Neural cell (in vitro differentiated cells): Measurements from ENCODE around the gene SNHG17. TPM values are rescaled to one million over a fixed set of nuclear protein-coding genes. Genes with fewer than 3 reads are reported as not detected.

Experiments used
- H2AFZ ChIP-seq: fragments of 200-600, 300-800 bp; sonication (generic), shearing (Covaris generic); 2 replicates; pipeline ENCODE4 v1.6.0; 2014; ENCODE audit warnings: low read depth, mild to moderate bottlenecking, antibody characterized with exemption, low read length, moderate library complexity
- H3F3A ChIP-seq: fragments of 200-600 bp; shearing (Covaris generic); 2 replicates; pipeline ENCODE4 v1.6.1; 2016; ENCODE audit warnings: mild to moderate bottlenecking, moderate library complexity, mixed read lengths, antibody characterized with exemption, low read length; ENCODE audit not compliant: insufficient read depth, poor library complexity, severe bottlenecking
- H3K27ac ChIP-seq: fragments of 200-600, 300-800 bp; sonication (generic), shearing (Covaris generic); 2 replicates; pipeline ENCODE4 v1.5.1; 2014; ENCODE audit warnings: mild to moderate bottlenecking, low read length, moderate library complexity
- H3K27me3 ChIP-seq: fragments of 300-800, 200-600 bp; sonication (generic), shearing (Covaris generic); 2 replicates; pipeline ENCODE4 v1.6.0; 2014; ENCODE audit warnings: mild to moderate bottlenecking, low read depth, low read length, moderate library complexity; ENCODE audit not compliant: insufficient read depth
- H3K36me3 ChIP-seq: fragments of 300-800, 200-600 bp; sonication (generic), shearing (Covaris generic); 2 replicates; pipeline ENCODE4 v1.5.1; 2014; ENCODE audit warnings: mild to moderate bottlenecking, antibody characterized with exemption, low read length, moderate library complexity; ENCODE audit not compliant: insufficient read depth
- H3K4me2 ChIP-seq: fragments of 300-800, 200-600 bp; sonication (generic), shearing (Covaris generic); 2 replicates; pipeline ENCODE4 v1.6.0; 2014; ENCODE audit warnings: mild to moderate bottlenecking, low read length
- H3K4me3 ChIP-seq: fragments of 300-800, 200-600 bp; sonication (generic), shearing (Covaris generic); 2 replicates; pipeline ENCODE4 v1.5.1; 2014; ENCODE audit warnings: mild to moderate bottlenecking, low read length, moderate library complexity
- H3K79me2 ChIP-seq: fragments of 200-600 bp; shearing (Covaris generic); replicated peaks from 2 replicates; pipeline ENCODE4 v1.6.0; 2014; ENCODE audit warnings: mild to moderate bottlenecking, low read length, moderate library complexity; ENCODE audit not compliant: insufficient read depth
- H3K9ac ChIP-seq: fragments of 300-800, 200-600 bp; sonication (generic), shearing (Covaris generic); 2 replicates; pipeline ENCODE4 v1.6.1; 2016; ENCODE audit warnings: mild to moderate bottlenecking, low read length, mixed read lengths
- H3K9me2 ChIP-seq: fragments of 200-600 bp; shearing (Covaris generic); 2 replicates; pipeline ENCODE4 v1.6.1; 2016; ENCODE audit warnings: mild to moderate bottlenecking, low read length, mixed read lengths; ENCODE audit not compliant: insufficient read depth
- H3K9me3 ChIP-seq: fragments of 200-600, 300-800 bp; sonication (generic), shearing (Covaris generic); 2 replicates; pipeline ENCODE4 v1.6.1; 2016; ENCODE audit warnings: mild to moderate bottlenecking, mixed run types, low read length, moderate library complexity, mixed read lengths
- H4K20me1 ChIP-seq: fragments of 200-600 bp; shearing (Covaris generic); 2 replicates; pipeline ENCODE4 v1.6.1; 2016; ENCODE audit warnings: mild to moderate bottlenecking, mixed run types; ENCODE audit not compliant: insufficient read depth
- EP300 ChIP-seq: fragments of 450-650 bp; conservative IDR thresholded peaks from 2 replicates; pipeline ENCODE4 v1.6.1; 2014; ENCODE audit warnings: antibody characterized with exemption, mild to moderate bottlenecking, moderate library complexity; ENCODE audit not compliant: poor library complexity, severe bottlenecking
- EZH2 ChIP-seq: fragments of 200-600, 300-800 bp; shearing (Covaris generic), sonication (generic); IDR thresholded peaks from 2 replicates; pipeline ENCODE4 v1.6.1; 2014; ENCODE audit warnings: antibody characterized with exemption, low read length, borderline replicate concordance, mild to moderate bottlenecking; ENCODE audit not compliant: insufficient read depth, poor library complexity, severe bottlenecking
- MXI1 ChIP-seq: fragments of 450-650 bp; conservative IDR thresholded peaks from 2 replicates; pipeline ENCODE4 v1.6.1; 2014; ENCODE audit warnings: antibody characterized with exemption, mild to moderate bottlenecking; ENCODE audit not compliant: poor library complexity, severe bottlenecking
- POLR2AphosphoS5 ChIP-seq: IDR thresholded peaks from 2 replicates; pipeline ENCODE4 v1.6.1; 2012
- RAD21 ChIP-seq: fragments of 450-650 bp; conservative IDR thresholded peaks from 2 replicates; pipeline ENCODE4 v1.6.1; 2014; ENCODE audit warnings: antibody characterized with exemption, mild to moderate bottlenecking, moderate library complexity
- SMC3 ChIP-seq: fragments of 450-650 bp; conservative IDR thresholded peaks from 2 replicates; pipeline ENCODE4 v1.6.1; 2014; ENCODE audit warnings: antibody characterized with exemption, mild to moderate bottlenecking, moderate library complexity; ENCODE audit not compliant: poor library complexity
- TAF1 ChIP-seq: IDR thresholded peaks from 2 replicates; pipeline ENCODE4 v1.6.1; 2012; ENCODE audit warnings: low read depth
- polyA plus RNA-seq: library from polyadenylated mRNA; depleted of rRNA; stranded (reverse); fragments of >200 nt; gene quantifications from 2 replicates; pipeline ENCODE4 v1.2.3, GENCODE V29; 2014
- TF ChIP-seq, protein P1 (sequence below): IDR thresholded peaks from 2 replicates; pipeline ENCODE4 v1.6.1; 2012; ENCODE audit warnings: borderline replicate concordance
- TF ChIP-seq, protein P2 (sequence below): fragments of 450-650 bp; IDR thresholded peaks from 2 replicates; pipeline ENCODE4 v1.5.1; 2014; ENCODE audit warnings: antibody characterized with exemption, mild to moderate bottlenecking, moderate library complexity; ENCODE audit not compliant: poor library complexity, severe bottlenecking

SNHG17 gene
- polyA plus RNA-seq, 1 donor from 2014 or later, result 23.1 TPM

DNA sequence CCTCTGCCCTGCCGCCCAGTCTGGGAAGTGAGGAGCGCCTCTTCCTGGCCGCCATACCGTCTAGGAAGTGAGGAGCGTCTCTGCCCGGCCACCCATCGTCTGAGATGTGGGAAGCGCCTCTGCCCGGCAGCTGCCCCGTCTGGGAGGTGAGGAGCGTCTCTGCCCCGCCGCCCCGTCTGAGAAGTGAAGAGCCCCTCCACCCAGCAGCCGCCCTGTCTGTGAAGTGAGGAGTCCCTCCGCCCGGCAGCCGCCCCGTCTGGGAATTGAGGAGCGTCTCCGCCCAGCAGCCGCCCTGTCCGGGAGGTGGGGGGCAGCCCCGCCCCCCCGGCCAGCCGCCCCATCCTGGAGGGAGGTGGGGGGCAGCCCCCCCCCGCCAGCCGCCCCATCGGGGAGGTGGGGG lies 27.8 kb downstream of the SNHG17 start:
- Histone ChIP-seq H3K9me3 (no peaks in the 10 kb centered on the region), H4K20me1 (no peaks in the 10 kb centered on the region)

DNA sequence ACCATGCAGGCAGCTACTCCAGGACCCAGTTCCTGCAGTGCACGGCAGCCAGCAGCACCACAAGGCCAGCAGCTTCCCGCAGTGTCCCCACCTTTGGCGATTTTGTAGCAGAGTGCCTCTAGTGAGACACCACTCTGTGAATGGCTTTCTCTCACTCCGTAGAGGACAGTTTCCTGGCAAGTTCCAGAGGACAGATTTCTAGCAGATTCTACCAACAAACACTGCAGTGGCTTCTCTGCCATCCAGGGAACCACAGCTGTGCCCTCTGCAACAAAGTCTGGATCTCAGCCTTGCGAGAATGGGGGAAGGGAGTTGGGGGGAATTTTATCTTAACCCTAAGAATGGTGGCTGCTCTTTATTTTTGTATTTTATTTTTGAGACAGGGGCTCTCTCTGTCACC lies 28.7 kb downstream of the SNHG17 start:
- no peaks in the 10 kb centered on the region for H3K36me3 ChIP-seq
- no peak overlapping the region for H3K27ac ChIP-seq
- TF ChIP-seq, protein P1, sequence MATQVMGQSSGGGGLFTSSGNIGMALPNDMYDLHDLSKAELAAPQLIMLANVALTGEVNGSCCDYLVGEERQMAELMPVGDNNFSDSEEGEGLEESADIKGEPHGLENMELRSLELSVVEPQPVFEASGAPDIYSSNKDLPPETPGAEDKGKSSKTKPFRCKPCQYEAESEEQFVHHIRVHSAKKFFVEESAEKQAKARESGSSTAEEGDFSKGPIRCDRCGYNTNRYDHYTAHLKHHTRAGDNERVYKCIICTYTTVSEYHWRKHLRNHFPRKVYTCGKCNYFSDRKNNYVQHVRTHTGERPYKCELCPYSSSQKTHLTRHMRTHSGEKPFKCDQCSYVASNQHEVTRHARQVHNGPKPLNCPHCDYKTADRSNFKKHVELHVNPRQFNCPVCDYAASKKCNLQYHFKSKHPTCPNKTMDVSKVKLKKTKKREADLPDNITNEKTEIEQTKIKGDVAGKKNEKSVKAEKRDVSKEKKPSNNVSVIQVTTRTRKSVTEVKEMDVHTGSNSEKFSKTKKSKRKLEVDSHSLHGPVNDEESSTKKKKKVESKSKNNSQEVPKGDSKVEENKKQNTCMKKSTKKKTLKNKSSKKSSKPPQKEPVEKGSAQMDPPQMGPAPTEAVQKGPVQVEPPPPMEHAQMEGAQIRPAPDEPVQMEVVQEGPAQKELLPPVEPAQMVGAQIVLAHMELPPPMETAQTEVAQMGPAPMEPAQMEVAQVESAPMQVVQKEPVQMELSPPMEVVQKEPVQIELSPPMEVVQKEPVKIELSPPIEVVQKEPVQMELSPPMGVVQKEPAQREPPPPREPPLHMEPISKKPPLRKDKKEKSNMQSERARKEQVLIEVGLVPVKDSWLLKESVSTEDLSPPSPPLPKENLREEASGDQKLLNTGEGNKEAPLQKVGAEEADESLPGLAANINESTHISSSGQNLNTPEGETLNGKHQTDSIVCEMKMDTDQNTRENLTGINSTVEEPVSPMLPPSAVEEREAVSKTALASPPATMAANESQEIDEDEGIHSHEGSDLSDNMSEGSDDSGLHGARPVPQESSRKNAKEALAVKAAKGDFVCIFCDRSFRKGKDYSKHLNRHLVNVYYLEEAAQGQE, result no peak
- TF ChIP-seq, protein P2, sequence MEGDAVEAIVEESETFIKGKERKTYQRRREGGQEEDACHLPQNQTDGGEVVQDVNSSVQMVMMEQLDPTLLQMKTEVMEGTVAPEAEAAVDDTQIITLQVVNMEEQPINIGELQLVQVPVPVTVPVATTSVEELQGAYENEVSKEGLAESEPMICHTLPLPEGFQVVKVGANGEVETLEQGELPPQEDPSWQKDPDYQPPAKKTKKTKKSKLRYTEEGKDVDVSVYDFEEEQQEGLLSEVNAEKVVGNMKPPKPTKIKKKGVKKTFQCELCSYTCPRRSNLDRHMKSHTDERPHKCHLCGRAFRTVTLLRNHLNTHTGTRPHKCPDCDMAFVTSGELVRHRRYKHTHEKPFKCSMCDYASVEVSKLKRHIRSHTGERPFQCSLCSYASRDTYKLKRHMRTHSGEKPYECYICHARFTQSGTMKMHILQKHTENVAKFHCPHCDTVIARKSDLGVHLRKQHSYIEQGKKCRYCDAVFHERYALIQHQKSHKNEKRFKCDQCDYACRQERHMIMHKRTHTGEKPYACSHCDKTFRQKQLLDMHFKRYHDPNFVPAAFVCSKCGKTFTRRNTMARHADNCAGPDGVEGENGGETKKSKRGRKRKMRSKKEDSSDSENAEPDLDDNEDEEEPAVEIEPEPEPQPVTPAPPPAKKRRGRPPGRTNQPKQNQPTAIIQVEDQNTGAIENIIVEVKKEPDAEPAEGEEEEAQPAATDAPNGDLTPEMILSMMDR, result no peak
- TF ChIP-seq MXI1, result no peak
- no peak for TF ChIP-seq TAF1
- TF ChIP-seq POLR2AphosphoS5, result no peak
- TF ChIP-seq EZH2, result no peak
- no peak for TF ChIP-seq RAD21
- TF ChIP-seq EP300, result no peak
- no peak for TF ChIP-seq SMC3
- H3K9me2 ChIP-seq, result no peaks in the 10 kb centered on the region
- H3K9me3 ChIP-seq, result no peaks in the 10 kb centered on the region
- no peaks in the 10 kb centered on the region for H3F3A ChIP-seq
- no peak overlapping the region for H2AFZ ChIP-seq
- no peaks in the 10 kb centered on the region for H4K20me1 ChIP-seq
- H3K27me3 ChIP-seq, result no peaks in the 10 kb centered on the region
- no peak overlapping the region for H3K9ac ChIP-seq
- no peak overlapping the region for H3K4me3 ChIP-seq
- H3K79me2 ChIP-seq, result no peaks in the 10 kb centered on the region
- no peak overlapping the region for H3K4me2 ChIP-seq

More for the DNA sequence above, 27.8 kb downstream of the SNHG17 start:
- Histone ChIP-seq H3K79me2 (no peaks in the 10 kb centered on the region), H3K9me2 (no peaks in the 10 kb centered on the region), H3F3A (no peaks in the 10 kb centered on the region), H3K27me3 (no peaks in the 10 kb centered on the region), H3K27ac (no peak overlapping the region), H3K4me3 (no peak overlapping the region), H3K9ac (no peak overlapping the region), H2AFZ (no peak overlapping the region), H3K4me2 (no peak overlapping the region), H3K36me3 (no peaks in the 10 kb centered on the region)
- TF ChIP-seq EP300 (no peak), POLR2AphosphoS5 (no peak), MXI1 (no peak), SMC3 (no peak), TAF1 (no peak), EZH2 (no peak), RAD21 (no peak)
- TF ChIP-seq, protein P2, result no peak
- TF ChIP-seq, protein P1, result no peak
